Tibial artery (tissue), 4 donors: ENCODE measurements around the gene ASCC1.
A peak's percentile ranks its signal among the peaks of the same experiment; 100 is the strongest.
"Not testable (repeated sequence)": the region's sequence is repeated elsewhere in the genome, so short reads cannot be mapped to it uniquely, and the experiment has no call there.

Experiments used
- DNase-seq, 2 donors: peaks; one replicate each; pipeline ENCODE4 v3.0.0-alpha.2; 2019
- H3K27ac ChIP-seq, 2 donors: fragments of 200-600 bp; sonication (generic) in 1 of 2; 1 replicate in 1 of 2; 2 replicates in 1 of 2; pipeline ENCODE4 v1.5.1; 2018 to 2019; ENCODE audit warnings: mild to moderate bottlenecking in 1 of 2
- H3K27me3 ChIP-seq, 2 donors: fragments of 200-600 bp; sonication (generic) in 1 of 2; one replicate each; pipeline versions ENCODE4 v1.5.1 to v1.6.0; 2016 to 2019
- H3K36me3 ChIP-seq, 3 donors: fragments of 200-600 bp; sonication (generic) in 2 of 3; one replicate each; pipeline ENCODE4 v1.5.1; 2016 to 2019; ENCODE audit warnings: mild to moderate bottlenecking in 2 of 3
- H3K4me1 ChIP-seq, 4 donors: fragments of 200-600 bp; sonication (generic) in 2 of 4; 1 replicate in 3 of 4; 2 replicates in 1 of 4; pipeline ENCODE4 v1.5.1; 2016 to 2019
- H3K4me3 ChIP-seq, 2 donors: fragments of 200-600 bp; sonication (generic) in 1 of 2; 1 replicate in 1 of 2; 2 replicates in 1 of 2; pipeline ENCODE4 v1.5.1; 2018 to 2019; ENCODE audit warnings: mild to moderate bottlenecking in 2 of 2
- H3K9me3 ChIP-seq, 3 donors: fragments of 200-600 bp; sonication (generic) in 1 of 3; one replicate each; pipeline ENCODE4 v1.5.1; 2016 to 2019
- intact Hi-C: fragments of 100-400 bp; cut with DNase I; formaldehyde crosslinking; loops from one replicate; pipeline ENCODE4 v1.15.0; 2023; ENCODE audit warnings: low total_unique reads
- TF ChIP-seq, protein P1 (sequence below), 2 experiments: fragments of 200-600 bp in 1 of 2; fragments of 450-650 bp in 1 of 2; IDR thresholded peaks; one replicate each; pipeline ENCODE4 v1.5.1; 2017 to 2019; ENCODE audit warnings: antibody characterized with exemption in 2 of 2, mild to moderate bottlenecking in 1 of 2, moderate library complexity in 1 of 2

Gene ASCC1

DNA sequence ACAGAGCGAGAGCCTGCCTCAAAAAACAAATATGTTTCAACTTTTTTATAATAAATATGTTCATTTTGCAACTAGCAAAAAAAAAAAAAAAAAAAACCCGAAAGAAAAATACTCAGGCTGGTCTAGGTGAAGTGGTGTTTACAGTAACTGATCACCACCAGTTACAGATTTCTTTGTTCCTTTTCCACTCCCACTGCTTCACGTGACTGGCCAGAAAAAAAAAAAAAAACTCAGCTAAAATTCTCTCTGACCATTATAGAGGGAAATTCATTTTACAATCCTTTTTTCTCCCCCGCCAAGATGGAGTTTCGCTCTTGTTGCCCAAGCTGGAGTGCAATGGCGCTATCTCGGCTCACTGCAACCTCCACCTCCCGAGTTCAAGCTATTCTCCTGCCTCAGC lies 4.6 kb upstream of the ASCC1 start:
- peaks cover 22 to 36% (median 23%) of the 10 kb centered on the region in 3 donors for H3K36me3 ChIP-seq
- H3K9me3 ChIP-seq, result no peaks in the 10 kb centered on the region
- DNase-seq, result no peak
- H3K4me1 ChIP-seq, result peaks cover 0 to 87% (median 37%) of the 10 kb centered on the region in 4 donors
- H3K4me3 ChIP-seq, result no peak overlapping the region
- TF ChIP-seq, protein P1, sequence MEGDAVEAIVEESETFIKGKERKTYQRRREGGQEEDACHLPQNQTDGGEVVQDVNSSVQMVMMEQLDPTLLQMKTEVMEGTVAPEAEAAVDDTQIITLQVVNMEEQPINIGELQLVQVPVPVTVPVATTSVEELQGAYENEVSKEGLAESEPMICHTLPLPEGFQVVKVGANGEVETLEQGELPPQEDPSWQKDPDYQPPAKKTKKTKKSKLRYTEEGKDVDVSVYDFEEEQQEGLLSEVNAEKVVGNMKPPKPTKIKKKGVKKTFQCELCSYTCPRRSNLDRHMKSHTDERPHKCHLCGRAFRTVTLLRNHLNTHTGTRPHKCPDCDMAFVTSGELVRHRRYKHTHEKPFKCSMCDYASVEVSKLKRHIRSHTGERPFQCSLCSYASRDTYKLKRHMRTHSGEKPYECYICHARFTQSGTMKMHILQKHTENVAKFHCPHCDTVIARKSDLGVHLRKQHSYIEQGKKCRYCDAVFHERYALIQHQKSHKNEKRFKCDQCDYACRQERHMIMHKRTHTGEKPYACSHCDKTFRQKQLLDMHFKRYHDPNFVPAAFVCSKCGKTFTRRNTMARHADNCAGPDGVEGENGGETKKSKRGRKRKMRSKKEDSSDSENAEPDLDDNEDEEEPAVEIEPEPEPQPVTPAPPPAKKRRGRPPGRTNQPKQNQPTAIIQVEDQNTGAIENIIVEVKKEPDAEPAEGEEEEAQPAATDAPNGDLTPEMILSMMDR (IDR thresholded peaks at IDR 0.05), result no peak
- no peaks in the 10 kb centered on the region for H3K27me3 ChIP-seq
- H3K27ac ChIP-seq, result peak overlapping the region; percentile 92 to 94
- intact Hi-C loops, result no loop called here

DNA sequence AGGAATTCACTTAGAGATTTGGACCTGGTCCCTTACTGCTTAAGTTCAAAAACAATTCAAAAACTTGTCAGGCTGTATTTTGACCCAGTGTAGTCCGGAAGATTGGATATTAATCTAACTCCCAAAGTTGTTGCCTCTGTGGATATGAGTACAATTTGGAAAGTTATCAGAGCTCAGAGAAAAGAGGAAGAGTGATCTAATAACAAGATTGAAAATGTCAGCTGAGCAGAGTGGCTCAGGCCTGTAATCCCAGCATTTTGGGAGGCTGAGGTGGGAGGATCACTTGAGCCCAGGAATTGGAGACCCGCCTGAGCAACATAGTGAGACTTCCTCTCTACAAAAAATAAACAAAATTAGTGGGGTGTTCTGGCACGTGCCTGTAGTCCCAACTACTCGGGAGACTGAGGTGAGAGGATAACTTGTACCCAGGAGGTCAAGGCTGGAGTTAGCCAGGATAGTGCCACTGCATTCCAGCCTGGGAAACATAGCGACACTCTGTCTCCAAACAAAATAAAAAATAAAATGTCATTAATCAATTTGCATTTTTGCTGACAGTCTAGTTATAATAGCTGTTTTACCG lies 3.2 kb upstream of the ASCC1 start:
- H3K27ac ChIP-seq, result peak overlapping the region; percentile 92 to 94
- intact Hi-C loops, result loop anchor here (5.0 kb wide), 1 partner anchor 53 kb away; the partner anchor contains the start of gene DDIT4
- TF ChIP-seq, protein P1 (IDR thresholded peaks at IDR 0.05), result no peak
- no peaks in the 10 kb centered on the region for H3K27me3 ChIP-seq
- peak in 1 of 2 donors; percentile 48 for DNase-seq
- H3K4me1 ChIP-seq, result peaks cover 0 to 86% (median 37%) of the 10 kb centered on the region in 4 donors
- no peak overlapping the region for H3K4me3 ChIP-seq
- H3K9me3 ChIP-seq, result no peaks in the 10 kb centered on the region
- peaks cover 12 to 23% (median 13%) of the 10 kb centered on the region in 3 donors for H3K36me3 ChIP-seq

DNA sequence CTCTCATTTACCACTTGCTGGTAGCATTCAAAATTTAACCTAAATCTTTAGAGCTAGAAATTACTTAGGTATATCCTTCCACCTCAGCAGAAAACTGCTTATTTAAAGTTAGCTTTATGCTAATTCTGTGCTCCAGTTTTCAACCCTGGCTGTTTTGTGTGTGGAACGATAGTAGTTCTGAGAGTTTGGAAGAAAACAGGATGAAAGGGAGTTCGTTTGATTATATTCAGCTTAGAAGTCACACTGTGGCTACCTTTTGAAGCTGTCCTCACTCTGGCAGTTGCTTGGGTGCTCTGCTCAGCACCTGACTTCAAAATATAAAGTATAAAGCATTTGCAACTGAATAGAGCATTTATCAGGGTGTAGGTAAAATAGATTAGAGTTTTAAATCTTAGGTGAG lies 2.6 kb upstream of the ASCC1 start:
- Histone ChIP-seq H3K36me3 (peaks cover 10 to 20% (median 13%) of the 10 kb centered on the region in 3 donors), H3K9me3 (no peaks in the 10 kb centered on the region), H3K27me3 (no peaks in the 10 kb centered on the region), H3K4me1 (peaks cover 0 to 84% (median 32%) of the 10 kb centered on the region in 4 donors), H3K27ac (peak overlapping the region; percentile 92 to 94), H3K4me3 (peak overlapping the region in 1 of 2 donors; percentile 4)
- peak in 1 of 2 donors; percentile 10 for DNase-seq
- TF ChIP-seq, protein P1 (IDR thresholded peaks at IDR 0.05), result no peak
- intact Hi-C loops, result loop anchor here (5.0 kb wide), 1 partner anchor 54 kb away; the partner anchor contains the start of gene DDIT4

DNA sequence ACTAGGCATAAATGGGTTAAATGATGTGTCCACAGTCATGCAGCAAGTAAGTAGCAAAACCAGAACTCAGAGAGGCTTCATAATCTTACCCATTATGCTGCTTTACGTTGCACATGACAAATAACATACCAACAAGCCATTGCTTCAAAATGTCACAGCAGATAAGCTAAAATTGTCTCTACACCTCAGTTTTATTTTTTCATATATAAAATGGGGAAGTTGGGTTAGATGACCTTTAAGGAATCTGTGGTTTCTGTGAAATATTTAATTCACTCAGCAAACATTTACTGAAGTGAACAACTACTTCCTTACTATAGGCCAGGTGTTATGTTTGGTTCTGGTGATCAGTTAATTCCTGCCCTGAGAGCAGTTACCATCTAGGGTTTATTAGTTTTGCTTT lies 2.2 kb upstream of the ASCC1 start:
- intact Hi-C loops, result loop anchor here (5.0 kb wide), 1 partner anchor 54 kb away; the partner anchor contains the start of gene DDIT4
- Histone ChIP-seq H3K9me3 (no peaks in the 10 kb centered on the region), H3K4me3 (no peak overlapping the region), H3K36me3 (peaks cover 10 to 20% (median 13%) of the 10 kb centered on the region in 3 donors), H3K4me1 (peaks cover 0 to 84% (median 28%) of the 10 kb centered on the region in 4 donors), H3K27me3 (no peaks in the 10 kb centered on the region), H3K27ac (peak overlapping the region; percentile 92 to 94)
- no peak for DNase-seq
- TF ChIP-seq, protein P1 (IDR thresholded peaks at IDR 0.05), result no peak

DNA sequence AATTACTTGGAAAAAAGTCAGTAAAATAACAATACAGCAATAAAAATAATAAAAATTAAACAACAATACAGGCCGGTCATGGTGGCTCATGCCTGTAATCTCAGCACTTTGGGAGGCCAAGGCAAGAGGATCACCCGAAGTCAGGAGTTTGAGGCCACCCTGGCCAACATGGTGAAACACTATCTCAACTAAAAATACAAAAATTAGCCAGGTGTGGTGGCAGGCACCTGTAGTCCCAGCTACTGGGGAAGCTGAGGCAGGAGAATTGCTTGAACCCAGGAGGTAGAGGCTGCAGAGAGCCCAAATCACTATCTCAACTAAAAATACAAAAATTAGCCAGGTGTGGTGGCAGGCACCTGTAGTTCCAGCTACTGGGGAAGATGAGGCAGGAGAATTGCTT lies 4.2 kb downstream of the ASCC1 start:
- Histone ChIP-seq H3K36me3 (peaks cover 31 to 58% (median 53%) of the 10 kb centered on the region in 3 donors), H3K4me1 (peaks cover 0 to 21% (median 9%) of the 10 kb centered on the region in 4 donors)
- DNase-seq, intact Hi-C loops, H3K4me3 ChIP-seq, H3K9me3 ChIP-seq, H3K27ac ChIP-seq, H3K27me3 ChIP-seq: not testable (repeated sequence)

DNA sequence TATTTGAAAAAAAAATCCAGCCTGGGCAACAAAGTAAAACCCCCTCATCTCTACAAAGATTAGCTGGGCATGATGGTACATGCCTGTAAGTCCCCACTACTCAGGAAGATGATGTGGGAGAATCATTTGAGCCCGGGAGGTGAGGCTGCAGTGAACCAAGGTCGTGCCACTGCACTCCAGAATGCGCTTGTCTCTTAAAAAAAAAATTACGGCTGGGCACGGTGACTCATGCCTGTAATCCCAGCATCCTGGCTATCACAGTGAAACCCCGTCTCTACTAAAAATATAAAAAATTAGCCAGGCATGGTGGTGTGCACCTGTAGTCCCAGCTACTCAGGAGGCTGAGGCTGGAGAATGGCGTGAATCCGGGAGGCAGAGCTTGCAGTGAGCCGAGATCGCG lies 4.7 kb downstream of the ASCC1 start:
- H3K4me3 ChIP-seq, H3K27ac ChIP-seq, DNase-seq, H3K27me3 ChIP-seq, intact Hi-C loops, H3K9me3 ChIP-seq: not testable (repeated sequence)
- Histone ChIP-seq H3K36me3 (peaks cover 33 to 63% (median 57%) of the 10 kb centered on the region in 3 donors), H3K4me1 (peaks cover 0 to 19% (median 8%) of the 10 kb centered on the region in 4 donors)

DNA sequence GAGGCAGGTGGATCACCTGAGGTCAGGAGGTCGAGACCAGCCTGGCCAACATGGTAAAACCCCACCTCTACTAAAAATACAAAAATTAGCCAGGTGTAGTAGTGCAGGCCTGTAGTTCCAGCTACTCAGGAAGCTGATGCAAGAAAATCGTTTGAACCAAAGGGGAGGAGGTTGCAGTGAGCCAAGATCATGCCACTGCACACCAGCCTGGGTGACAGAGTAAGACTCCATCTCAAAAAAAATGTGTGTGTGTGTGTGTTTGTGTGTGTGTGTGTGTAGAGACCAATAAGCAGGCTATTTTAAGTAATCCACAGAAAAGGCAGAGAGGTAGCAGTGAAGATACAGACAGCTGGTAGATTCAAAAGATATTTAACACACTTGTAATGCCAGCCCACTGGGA lies 7.5 kb downstream of the ASCC1 start:
- peaks cover 44 to 86% (median 72%) of the 10 kb centered on the region in 3 donors for H3K36me3 ChIP-seq
- H3K4me1 ChIP-seq, H3K27ac ChIP-seq, H3K4me3 ChIP-seq, H3K27me3 ChIP-seq, DNase-seq, intact Hi-C loops, H3K9me3 ChIP-seq: not testable (repeated sequence)
